Glomerular visceral epithelial cell (primary cell): Measurements from ENCODE around the gene GSE1.

ENCODE experiments used
- DNase-seq: peaks from one replicate; pipeline ENCODE4 v3.0.0-alpha.2; 2016; ENCODE audit errors: extremely low spot score

GSE1 gene

DNA sequence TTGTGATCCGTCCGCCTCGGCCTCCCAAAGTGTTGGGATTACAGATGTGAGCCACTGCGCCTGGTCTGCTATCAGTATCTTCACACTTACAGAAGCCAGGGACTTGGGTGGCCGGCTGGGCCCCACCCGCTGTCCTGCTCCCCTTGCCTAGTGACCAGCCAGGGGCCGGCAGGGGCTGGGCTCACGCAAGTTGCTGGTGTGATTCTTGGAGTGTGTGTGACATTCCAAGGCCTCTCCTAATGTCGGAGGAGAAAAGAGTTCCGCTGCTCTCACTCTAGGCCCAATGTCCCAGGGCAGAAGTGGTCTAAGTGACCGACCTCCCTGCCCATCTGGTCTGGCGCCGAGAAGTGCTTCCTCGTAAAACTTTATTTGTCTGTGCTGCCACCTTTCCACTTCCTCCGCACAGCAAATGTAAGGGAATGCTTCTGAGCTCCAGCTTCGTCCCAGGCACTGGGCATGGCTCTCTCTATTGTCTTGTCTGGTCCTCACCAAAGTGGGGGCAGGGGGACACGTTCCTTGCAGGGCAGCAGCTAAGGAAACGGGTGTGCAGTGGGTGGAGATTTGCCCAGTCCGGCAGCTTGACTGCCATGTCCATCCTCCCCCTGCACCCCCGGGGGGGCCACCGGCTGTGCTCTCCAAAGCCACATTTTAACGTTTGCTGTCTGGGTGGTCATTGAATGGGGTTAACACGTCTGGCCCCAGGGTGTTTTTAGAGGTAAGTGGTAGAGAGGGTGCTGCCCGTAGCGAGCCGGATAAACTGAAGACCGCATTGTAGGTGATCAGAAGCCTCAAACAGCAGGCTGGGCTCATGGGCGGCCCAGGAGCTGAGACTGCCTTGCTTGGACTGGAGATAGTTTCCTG is 7.8 kb upstream of the GSE1 start:
- DNase-seq, result no peak

DNA sequence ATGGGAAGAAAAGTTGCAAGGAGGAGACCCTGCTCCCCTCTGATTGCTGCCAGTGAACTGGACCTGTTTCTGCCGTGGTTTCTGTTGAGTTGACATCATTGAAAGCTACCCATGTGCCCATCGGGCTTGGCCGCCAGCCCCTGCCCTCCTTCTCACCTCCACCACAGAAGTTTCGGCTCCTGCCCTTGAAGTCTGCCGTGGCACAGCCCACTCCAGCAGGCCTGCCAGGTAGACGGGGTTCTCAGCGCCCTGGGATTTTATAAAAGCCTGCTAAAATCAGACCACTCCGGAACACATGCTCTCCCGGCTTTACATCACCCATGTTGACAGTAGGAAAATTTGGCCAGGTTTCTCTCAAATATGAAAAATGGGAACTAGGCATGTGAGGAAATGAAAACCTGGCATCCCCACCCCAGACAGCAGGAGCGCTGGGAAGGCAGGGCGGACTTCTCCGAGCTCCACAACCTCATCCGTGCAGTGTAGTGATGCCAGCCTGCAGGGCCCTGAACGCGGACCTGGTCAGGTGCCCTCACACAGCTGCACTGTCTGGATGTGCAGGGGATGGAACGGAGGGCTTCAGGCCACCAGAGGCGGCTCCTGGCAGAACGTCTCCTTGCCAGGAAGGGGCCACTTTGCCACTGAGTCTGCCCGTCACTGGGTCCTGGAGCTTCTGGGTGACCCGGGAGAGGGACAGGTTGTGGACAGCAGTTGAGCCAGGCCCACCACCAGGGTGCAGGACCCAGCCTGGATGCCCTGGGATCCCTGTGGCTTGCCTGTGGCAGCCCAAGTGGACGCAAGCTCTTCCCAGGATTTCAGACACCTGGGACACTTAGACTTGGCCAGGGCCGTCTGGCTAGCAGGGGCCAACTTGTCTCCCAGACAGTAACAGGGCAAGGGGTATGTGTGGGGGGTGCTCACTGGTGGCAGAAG is 6.9 kb upstream of the GSE1 start:
- DNase-seq, result no peak

DNA sequence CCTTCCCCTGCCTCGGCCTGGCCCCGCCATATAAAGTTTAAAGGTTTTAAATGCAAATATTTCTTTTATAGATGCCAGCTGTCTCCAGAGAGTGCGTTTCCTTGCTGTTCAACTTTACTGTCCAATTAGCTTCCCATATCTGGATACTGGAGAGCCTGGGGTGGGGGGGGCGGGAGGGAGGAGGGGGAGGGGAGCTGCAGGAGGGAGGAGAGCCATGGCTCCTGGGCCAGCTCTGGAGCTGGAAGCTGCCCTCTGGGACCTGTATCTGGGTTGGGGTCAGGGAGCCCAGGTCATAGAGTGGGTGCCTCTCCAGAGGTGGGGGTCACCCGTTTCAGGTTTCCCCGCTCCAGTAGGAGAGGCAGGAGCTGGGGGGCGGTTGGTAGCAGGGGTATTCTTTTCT is 6.2 kb upstream of the GSE1 start:
- no peak for DNase-seq

DNA sequence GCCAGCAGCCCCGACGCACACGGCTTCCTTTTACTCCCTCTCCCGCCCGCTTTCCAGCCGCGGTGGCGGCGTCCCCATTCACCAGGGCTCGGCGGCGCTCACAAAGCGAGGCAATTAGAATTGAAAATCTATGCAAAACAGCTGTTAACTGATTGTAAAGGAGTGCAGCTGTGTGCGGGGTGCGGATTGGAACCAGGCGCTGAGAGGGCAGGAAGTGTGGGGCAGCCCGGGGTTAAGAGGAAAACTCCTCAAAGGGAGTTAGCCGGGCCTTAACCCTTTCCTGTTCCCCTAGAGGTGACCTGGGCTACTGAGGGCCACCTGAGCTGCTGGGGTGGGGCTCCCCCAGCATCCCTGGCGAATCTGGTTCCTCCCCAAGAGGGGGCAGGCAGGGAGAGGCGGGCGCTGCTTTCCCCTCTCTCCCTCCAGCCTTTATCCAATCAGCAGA is 5.8 kb upstream of the GSE1 start:
- DNase-seq, result no peak

DNA sequence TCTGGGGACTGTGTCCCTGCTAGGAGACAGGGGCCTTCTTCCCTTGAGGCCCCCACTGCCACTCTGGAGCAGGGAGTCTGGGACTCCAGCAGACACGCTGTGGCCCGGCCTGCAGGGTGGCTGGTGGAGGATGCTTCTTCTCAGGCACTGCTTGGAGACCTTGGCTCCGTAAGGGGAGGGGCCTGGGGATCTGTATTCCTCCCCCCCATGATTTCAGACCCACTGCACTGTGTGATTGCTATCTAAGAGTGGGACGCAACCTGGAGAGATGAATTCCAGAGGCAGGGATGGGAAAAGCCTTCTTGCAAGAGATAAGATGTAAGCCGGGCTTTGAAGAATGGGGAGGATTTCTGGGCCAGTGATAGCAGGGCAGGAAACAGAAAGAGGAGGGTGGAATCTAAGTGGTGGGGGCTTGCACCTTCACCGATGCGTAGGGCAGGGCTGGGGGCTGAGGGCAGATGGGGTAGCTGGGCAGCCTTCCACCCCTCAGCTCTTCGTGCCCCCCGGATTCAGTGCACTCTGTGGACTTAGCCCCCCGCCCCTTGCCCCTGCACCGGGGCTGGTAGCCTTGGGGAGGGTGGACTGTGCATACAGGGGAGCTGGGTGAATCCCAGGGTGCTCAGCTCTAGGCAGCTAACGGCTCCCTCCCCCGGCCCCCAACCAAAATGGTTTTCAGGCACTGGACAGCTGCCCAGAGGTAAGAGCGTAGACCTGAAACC is 5.2 kb upstream of the GSE1 start:
- no peak for DNase-seq

DNA sequence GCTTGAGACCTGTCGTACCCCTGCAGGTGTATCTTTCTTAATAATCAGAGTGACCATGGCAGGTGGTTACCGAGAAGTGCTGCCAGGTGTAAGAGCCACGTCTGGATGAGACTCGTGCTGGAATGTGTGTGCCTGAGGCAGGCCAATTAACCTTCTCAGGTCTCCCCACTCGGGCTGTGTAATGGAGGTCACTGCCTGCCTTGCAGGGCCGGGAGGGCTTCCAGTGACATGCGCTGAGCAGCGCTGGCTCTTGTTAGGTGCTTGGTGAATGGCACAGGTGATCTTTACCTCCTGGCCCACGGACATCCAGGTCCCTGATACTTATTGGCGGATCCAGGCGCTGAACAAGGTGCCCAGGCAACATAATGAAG is 4.6 kb upstream of the GSE1 start:
- no peak for DNase-seq

DNA sequence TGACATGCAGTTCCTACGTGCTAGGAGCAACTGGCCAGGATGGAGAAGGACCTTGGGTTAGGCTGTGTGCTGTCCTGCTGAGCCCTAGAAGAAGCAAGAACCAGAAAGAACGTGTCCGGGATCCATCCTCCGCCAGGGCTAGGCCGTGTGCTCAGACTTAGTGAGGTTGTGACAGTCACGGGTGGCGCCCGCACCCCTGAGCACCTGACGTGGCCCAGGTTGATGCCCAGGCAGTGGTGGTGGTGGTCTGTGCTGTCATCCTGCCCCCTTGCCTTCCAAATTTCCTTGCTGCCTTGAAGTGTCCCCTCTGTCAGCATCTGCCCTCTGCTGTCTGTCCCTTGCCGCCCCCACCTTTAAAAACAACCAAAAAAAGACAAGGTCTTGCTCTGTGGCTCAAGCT is 4.2 kb upstream of the GSE1 start:
- DNase-seq, result no peak

DNA sequence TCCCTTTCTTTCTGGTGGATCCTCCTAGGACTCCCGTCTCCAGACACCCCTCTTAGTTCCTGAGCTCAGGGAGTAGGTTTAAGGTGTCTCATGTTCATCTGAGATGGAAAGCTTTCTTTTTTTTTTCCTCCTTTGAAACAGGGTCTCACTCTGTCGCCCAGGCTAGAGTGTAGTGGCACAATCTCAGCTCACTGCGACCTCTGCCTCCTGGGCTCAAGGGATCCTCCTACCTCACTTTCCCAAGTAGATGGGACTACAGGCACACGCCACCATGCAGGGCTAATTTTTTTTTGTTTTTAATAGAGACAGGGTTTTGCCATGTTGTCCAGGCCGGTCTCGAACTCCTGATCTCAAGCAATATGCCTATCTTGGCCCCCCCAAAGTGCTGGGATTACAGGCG is 3.6 kb upstream of the GSE1 start:
- no peak for DNase-seq

DNA sequence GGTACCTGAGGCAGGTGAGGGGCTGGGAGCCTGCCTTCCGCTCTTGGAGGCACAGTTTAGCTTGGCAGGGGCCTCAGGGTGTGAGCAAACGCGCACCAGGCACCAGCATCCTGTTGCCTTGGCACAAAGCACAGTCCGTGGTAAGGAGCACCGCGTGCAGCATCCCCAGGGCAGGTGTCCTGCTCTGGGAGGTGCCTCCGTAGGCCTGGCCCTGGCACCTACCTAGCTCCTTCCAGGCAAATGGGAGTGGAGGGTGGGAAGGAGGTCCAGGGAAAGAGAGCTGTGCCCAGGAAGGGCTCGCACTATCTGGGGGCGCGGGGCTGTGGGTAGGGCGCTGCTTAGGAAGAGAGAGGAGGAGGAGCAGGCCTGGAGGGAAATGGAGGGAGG is 3.1 kb upstream of the GSE1 start:
- DNase-seq, result peak; percentile 3

DNA sequence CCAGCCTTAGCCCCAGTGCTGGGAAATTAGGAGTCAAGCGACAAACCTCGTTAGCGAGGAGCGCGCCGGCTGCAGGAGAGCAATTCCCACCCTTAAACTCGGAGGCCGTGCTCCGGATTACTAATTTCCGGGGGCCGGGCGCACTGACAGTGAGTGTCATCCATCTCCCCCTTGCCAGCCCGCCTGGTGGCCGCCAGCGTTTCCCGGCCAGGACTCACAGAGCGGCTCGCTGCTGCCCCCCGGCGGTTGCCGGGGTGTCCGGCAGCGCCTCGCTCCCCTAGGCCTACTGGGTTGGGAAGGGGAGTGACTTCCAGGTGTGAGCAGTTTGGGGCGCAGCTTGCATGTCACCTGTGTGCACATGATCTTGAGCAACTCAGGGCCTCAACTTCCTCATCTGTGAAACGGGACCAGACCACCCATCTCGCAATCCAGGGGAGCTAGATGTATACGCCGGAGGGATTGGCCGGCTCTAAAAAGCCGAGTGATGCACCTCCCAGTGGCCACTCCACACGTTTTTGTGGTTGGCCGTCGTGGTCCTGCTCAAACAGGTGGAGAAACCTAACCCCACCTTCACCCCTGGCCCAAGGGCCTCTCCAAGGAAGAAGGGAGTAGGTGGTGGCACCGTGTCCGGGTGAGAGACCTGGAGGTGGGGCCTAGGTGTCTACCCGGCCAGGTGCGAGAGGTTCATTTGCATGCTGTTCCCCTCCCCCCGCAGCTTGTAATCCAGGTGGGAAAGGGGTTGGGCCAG is 2.5 kb upstream of the GSE1 start:
- peak; percentile 84 for DNase-seq

DNA sequence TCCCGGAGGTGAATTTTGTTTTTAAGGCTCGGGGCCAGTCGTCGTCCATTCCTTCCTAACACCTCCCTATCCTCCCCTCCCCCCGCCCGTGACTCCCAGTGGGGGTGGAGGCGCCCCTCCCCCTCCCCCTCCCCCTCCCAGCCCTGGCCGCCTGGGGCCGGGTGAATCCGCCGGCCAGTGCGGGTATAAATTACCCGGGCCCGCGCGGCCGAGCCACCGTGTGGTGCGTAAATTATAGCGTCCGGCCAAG is 2.0 kb upstream of the GSE1 start:
- DNase-seq, result no peak

DNA sequence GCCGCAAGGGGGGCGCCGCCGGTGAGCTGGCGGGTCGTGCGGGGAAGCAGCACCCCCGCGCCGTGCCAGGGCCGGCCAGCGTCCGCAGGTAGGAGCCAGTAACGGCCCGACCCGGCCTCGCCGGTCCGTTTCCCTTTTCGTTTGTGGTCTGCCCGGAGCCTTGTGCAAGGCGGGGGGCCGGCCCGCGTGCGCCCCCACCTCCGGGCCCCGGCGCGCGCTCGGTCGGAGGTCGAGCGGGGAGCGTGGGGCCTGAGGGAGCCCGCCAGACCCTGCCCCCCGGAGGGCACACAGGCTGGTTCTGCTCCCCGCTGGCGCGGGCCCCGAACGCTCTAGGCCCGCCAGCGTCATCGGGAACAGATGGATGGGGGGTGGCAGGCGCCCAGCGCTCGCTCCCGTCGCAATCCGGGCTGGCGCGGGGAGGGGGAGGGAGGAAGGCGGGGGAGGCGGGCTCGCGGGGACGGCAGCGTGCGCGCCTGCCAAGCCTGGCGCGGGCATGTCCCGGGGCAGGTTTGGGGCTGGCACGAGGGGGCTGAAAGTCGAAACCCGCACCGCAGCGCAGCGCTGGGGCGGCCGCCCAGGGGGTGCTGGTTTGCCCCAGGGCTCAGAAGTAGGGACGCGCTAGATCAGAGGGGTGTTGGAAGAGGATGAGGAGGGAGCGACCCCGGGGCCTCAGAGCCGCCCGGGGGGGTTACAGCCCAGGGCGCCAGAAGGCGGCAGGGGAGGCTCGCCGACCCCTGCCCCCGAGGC is 1.5 kb upstream of the GSE1 start:
- DNase-seq, result peak; percentile 82

DNA sequence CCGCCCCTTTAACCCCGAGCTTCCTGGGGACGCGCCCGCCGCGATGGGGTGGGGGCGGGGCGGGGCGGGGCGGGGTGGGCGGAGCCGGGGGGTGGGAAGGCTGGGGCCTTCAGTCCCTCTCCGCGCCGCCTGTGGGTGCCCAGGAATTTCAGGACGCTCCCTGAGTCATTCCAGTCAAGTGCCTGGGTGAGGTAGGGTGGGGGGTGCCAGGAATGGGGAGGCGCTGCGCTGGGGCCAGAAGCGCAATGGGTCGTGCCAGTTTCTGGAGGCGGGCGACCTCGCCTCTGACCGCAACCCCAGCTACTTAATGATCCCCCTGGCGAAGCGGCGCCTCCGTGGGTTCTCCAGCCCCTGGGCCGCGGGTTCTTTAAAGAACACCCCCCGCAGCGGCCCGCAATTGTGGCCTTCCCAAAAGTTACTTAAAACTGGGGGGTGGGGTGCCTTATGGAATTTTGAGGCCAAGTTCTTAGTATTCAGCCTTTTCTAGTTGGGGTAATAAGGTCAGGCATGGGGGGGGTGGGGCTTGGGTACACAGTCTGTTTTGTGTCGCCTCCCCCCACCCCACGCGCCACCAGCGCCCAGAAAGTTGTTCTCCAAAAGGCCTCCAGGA is 826 bp upstream of the GSE1 start:
- DNase-seq, result peak; percentile 97

DNA sequence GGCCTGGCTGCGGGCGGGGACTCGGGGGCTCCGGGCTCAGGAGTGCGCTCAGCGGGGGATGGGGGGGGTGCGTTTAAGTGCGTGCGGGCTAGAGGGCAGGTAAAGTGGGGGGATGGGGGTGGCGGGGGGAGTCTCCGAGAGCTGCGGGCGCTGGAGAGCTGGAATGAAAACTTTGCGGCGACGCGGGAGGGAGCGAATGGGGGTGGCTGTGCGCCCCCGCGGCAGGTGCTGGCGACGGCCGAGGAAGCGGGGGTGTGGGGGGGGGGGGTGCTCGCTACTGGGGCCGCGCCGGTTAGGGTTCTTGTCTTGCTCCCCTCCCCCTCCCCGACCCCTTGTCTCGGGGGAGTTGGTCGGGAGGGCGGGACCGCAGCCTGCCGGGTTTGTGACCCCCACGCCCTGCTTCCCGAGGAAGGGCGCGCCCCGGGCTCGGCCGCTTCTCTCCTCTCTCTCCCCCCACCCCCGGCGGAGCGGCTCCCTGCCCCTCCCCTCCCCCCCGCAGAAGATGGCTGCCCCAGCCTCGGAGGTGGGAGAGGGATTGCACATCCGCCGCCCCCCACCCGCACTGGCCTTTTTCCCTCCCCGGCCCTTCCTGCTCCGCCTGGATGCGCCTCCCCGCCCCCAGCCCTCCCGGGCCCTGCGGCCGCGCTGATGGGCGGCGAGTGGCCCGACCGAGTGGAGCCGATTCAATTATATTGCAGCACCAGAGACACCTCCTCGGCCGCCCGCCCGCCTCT is 649 bp downstream of the GSE1 start:
- DNase-seq, result peak; percentile 66

DNA sequence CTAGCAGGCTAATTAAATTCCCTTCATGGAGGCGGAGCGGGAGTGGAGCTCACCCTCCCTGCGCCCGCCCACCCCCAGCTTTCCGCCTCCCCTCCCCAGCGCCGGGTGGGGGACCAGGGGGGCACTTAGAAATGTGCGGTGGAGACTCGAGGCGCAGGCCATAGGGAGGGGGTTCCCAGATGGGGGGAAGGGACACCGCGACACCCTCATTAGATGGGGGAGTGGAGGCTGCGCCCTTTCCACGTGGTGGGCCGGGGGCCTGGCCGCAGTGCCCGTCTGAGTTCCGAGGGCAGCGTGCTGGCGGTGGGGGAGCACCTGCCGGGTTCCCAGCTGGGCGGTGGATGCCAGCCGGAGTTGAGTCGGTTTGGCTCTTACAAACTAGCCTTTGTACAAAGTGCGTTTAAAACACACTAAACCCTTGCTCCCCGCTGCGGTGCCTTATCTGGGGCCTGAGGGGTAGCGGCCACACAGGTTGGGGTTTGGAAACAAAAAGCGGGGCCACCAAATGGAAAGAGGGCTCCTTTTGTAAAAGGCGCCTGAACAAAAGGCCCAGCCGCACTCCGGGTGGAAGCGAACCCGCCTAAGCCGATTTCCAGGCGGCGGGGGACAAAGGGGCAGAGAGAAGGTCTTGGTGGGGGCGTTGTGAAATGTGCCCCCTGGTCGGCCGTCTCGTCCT is 1.4 kb downstream of the GSE1 start:
- peak; percentile 5 for DNase-seq

DNA sequence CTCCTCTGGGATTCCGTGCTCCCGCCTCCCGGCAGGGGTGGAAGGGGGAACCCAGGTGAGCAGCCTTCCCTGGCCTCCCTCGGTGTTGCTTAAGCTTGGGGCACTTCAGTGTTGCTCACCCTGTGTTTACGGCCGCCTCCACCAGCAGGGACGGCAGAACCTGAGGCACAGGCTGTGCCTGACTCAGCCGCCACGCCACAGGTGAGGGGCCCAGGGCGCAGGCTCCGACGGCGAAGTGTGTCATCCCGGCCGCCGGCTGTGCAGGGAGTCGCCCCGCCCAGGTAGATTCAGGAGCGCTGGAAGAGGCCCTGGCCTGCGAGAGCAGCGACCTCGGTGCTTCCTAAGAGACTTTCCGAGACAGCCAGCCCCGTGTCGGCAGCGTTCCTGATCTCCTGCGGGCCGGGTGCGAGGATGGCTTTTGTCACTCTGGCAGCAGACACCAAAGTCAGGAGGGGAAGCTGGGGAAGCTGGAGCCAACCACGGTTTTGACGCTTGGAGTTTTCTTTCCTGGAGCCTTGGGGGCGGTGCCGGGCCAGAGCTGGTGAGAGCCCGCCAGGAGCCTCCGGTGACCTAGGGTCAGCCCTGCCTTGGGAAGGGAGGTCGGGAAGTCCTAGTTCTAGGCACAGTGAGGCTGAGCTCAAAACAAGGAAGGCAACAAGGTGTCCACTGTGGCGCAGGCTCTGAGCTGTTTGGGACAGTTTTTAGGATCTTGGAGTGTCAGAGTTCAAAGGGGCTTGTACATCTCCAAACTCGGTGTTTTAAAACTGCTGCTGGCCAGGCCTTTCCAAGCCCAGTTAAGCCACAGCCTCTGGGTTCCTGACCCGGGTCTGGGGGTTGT is 2.1 kb downstream of the GSE1 start:
- DNase-seq, result peak; percentile 31

DNA sequence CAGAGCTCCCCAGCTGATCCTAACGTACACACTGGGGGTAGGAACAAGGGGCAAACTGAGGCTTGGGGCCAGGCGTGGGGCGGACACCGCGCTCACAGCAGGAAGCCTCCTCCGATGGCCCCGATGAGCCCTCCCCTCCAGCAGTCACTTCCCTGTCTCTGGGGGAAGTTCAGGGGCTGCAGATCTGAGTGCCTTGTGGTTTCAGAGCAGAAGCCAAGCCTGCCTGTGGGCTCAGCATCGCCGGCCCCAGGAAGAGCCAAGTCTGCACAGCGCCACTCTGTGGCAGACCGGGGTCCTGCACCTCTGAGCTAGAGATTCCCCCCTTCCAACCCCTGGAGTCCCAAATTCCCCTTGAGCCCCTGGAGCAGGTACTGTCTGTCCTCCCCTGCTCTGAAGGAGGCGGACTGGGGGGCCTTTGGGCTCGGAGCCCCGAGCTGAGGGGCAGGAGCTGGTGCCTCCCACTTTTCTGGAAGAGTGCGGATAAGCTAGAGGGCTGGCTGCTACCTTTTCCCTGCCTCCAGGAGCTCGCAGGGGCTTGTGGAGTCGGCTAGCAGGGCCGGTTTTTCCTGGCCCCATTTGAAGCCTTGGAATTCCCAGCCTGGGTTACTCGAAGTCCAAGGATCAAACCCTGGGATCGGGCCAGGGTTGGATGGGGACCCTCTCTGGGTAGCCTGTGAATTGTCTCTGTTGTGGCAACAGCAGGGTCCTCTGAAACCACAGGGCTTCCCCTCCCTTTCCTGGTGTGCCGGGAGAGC is 2.9 kb downstream of the GSE1 start:
- peak; percentile 85 for DNase-seq
